ENCODE data around the gene TMEM259. TPM values are rescaled to one million over a fixed set of nuclear protein-coding genes. Genes with fewer than 3 reads are reported as not detected.

TMEM259 gene
- total and polyA plus RNA-seq, 2 of the 13 experiments (the other 11 are each of a cell fraction or from before 2014, with no cell fraction given): 64.7 to 164 TPM

- TF ChIP-seq CERS6 (CRISPR knock-in tag; IDR thresholded peaks at IDR 0.05): no peak
- TF ChIP-seq, protein P1, sequence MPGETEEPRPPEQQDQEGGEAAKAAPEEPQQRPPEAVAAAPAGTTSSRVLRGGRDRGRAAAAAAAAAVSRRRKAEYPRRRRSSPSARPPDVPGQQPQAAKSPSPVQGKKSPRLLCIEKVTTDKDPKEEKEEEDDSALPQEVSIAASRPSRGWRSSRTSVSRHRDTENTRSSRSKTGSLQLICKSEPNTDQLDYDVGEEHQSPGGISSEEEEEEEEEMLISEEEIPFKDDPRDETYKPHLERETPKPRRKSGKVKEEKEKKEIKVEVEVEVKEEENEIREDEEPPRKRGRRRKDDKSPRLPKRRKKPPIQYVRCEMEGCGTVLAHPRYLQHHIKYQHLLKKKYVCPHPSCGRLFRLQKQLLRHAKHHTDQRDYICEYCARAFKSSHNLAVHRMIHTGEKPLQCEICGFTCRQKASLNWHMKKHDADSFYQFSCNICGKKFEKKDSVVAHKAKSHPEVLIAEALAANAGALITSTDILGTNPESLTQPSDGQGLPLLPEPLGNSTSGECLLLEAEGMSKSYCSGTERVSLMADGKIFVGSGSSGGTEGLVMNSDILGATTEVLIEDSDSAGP (CRISPR knock-in tag; IDR thresholded peaks at IDR 0.05; ENCODE audit: borderline replicate concordance): peak; percentile 100
- TF ChIP-seq ZNF414 (CRISPR knock-in tag; IDR thresholded peaks at IDR 0.05): no peak
- TF ChIP-seq XRCC5 (optimal IDR thresholded peaks at IDR 0.05; ENCODE audit: low read length): peak; percentile 77
- no peak for TF ChIP-seq ZNF3 (CRISPR knock-in tag; IDR thresholded peaks at IDR 0.05)
- peak; percentile 95 for TF ChIP-seq SAP130 (CRISPR knock-in tag; IDR thresholded peaks at IDR 0.05; ENCODE audit: low read depth)
- peak; percentile 67 for TF ChIP-seq SPEN (CRISPR knock-in tag; IDR thresholded peaks at IDR 0.05; ENCODE audit: low read depth)
- TF ChIP-seq ZNF431 (CRISPR knock-in tag; IDR thresholded peaks at IDR 0.05; ENCODE audit: borderline replicate concordance, low read depth): no peak
- TF ChIP-seq MYC (CRISPR knock-in tag; IDR thresholded peaks at IDR 0.05; ENCODE audit: borderline replicate concordance): peak; percentile 16; the same call in 1 of the 2 replicates
- TF ChIP-seq ZFP36 (IDR thresholded peaks at IDR 0.05; ENCODE audit: borderline replicate concordance, low read depth, low read length, partially characterized antibody): no peak
- no peak for TF ChIP-seq ZNF30 (CRISPR knock-in tag; IDR thresholded peaks at IDR 0.05)
- no peak for TF ChIP-seq HMG20B (CRISPR knock-in tag; conservative IDR thresholded peaks at IDR 0.05)
- peak; percentile 30 for TF ChIP-seq JARID2 (CRISPR knock-in tag; IDR thresholded peaks at IDR 0.05; ENCODE audit: insufficient replicate concordance)
- TF ChIP-seq, protein P2, sequence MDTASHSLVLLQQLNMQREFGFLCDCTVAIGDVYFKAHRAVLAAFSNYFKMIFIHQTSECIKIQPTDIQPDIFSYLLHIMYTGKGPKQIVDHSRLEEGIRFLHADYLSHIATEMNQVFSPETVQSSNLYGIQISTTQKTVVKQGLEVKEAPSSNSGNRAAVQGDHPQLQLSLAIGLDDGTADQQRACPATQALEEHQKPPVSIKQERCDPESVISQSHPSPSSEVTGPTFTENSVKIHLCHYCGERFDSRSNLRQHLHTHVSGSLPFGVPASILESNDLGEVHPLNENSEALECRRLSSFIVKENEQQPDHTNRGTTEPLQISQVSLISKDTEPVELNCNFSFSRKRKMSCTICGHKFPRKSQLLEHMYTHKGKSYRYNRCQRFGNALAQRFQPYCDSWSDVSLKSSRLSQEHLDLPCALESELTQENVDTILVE (CRISPR knock-in tag; IDR thresholded peaks at IDR 0.05): peak; percentile 33; the same call in 1 of the 2 replicates
- TF ChIP-seq, protein P3, sequence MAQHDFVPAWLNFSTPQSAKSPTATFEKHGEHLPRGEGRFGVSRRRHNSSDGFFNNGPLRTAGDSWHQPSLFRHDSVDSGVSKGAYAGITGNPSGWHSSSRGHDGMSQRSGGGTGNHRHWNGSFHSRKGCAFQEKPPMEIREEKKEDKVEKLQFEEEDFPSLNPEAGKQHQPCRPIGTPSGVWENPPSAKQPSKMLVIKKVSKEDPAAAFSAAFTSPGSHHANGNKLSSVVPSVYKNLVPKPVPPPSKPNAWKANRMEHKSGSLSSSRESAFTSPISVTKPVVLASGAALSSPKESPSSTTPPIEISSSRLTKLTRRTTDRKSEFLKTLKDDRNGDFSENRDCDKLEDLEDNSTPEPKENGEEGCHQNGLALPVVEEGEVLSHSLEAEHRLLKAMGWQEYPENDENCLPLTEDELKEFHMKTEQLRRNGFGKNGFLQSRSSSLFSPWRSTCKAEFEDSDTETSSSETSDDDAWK (CRISPR knock-in tag; IDR thresholded peaks at IDR 0.05): no peak
- TF ChIP-seq NFYB (CRISPR knock-in tag; IDR thresholded peaks at IDR 0.05): peak; percentile 99
- TF ChIP-seq ZFP1 (CRISPR knock-in tag; IDR thresholded peaks at IDR 0.05): no peak
- peak; percentile 67 for TF ChIP-seq GATAD1 (CRISPR knock-in tag; IDR thresholded peaks at IDR 0.05)
- no peak for TF ChIP-seq ZBTB8A (CRISPR knock-in tag; IDR thresholded peaks at IDR 0.05; ENCODE audit: borderline replicate concordance, low read depth)
- TF ChIP-seq MAFG (CRISPR knock-in tag; IDR thresholded peaks at IDR 0.05): no peak
- TF ChIP-seq ETV6 (CRISPR knock-in tag; conservative IDR thresholded peaks at IDR 0.05): no peak
- no peak for TF ChIP-seq ZNF790 (CRISPR knock-in tag; IDR thresholded peaks at IDR 0.05; ENCODE audit: borderline replicate concordance)
- no peak for TF ChIP-seq TCF12 (IDR thresholded peaks at IDR 0.05)
- no peak for TF ChIP-seq TCF12 (CRISPR knock-in tag; IDR thresholded peaks at IDR 0.05)
Measured at GRCh38 chr19:1039646-1040475, 18.9 kb upstream of the TMEM259 start, which contains the start of gene ABCA7 (continued).

Data from HepG2 (cell line).